ENCODE measurements around the gene AAGAB. TPM values are rescaled to one million over a fixed set of nuclear protein-coding genes. Genes with fewer than 3 reads are reported as not detected.

The AAGAB gene
- polyA plus RNA-seq, 1 donor from 2014 or later: 114 TPM

DNA sequence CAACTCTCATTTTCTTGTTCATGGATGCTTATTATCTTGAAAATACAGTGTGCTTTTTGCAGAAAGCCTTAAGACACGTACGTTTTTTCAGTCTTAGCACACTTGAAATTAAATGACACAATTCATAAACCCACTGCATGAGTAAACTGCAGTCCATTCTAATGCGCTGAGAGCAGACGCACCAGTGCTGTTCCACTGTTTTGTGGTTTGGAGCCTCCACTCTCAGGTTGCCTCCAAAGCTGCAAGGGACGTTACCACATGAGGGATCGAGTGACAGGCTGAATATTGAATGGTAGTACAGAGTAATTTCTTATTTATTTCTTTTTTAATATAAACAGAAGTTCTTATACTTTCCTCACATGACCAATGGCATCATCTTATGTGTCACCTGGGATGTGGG lies 12.4 kb upstream of the AAGAB start:
- Histone ChIP-seq H3K9ac (ENCODE audit: low read length) (no peak overlapping the region), H3F3A (ENCODE audit: insufficient read depth, low read length, poor library complexity, severe bottlenecking) (no peaks in the 10 kb centered on the region), H3K27me3 (ENCODE audit: insufficient read depth, low read depth, low read length) (no peaks in the 10 kb centered on the region), H3K36me3 (ENCODE audit: insufficient read depth, low read length) (no peaks in the 10 kb centered on the region), H3K9me3 (ENCODE audit: low read length) (no peaks in the 10 kb centered on the region), H2AFZ (ENCODE audit: low read depth, low read length) (no peak overlapping the region), H3K4me3 (ENCODE audit: low read length) (no peak overlapping the region), H3K9me2 (ENCODE audit: insufficient read depth, low read length) (no peaks in the 10 kb centered on the region), H3K4me2 (ENCODE audit: low read length) (no peak overlapping the region), H4K20me1 (ENCODE audit: insufficient read depth) (no peaks in the 10 kb centered on the region), H3K27ac (ENCODE audit: low read length) (no peak overlapping the region), H3K79me2 (replicated peaks; ENCODE audit: insufficient read depth, low read length) (no peaks in the 10 kb centered on the region)
- TF ChIP-seq EP300 (conservative IDR thresholded peaks at IDR 0.05; ENCODE audit: poor library complexity, severe bottlenecking) (no peak), TAF1 (IDR thresholded peaks at IDR 0.05; ENCODE audit: low read depth) (no peak), EZH2 (IDR thresholded peaks at IDR 0.05; ENCODE audit: borderline replicate concordance, insufficient read depth, low read length, poor library complexity, severe bottlenecking) (no peak), MXI1 (conservative IDR thresholded peaks at IDR 0.05; ENCODE audit: poor library complexity, severe bottlenecking) (no peak), RAD21 (conservative IDR thresholded peaks at IDR 0.05) (no peak), SMC3 (conservative IDR thresholded peaks at IDR 0.05; ENCODE audit: poor library complexity) (no peak), POLR2AphosphoS5 (IDR thresholded peaks at IDR 0.05) (no peak)
- TF ChIP-seq, protein P1, sequence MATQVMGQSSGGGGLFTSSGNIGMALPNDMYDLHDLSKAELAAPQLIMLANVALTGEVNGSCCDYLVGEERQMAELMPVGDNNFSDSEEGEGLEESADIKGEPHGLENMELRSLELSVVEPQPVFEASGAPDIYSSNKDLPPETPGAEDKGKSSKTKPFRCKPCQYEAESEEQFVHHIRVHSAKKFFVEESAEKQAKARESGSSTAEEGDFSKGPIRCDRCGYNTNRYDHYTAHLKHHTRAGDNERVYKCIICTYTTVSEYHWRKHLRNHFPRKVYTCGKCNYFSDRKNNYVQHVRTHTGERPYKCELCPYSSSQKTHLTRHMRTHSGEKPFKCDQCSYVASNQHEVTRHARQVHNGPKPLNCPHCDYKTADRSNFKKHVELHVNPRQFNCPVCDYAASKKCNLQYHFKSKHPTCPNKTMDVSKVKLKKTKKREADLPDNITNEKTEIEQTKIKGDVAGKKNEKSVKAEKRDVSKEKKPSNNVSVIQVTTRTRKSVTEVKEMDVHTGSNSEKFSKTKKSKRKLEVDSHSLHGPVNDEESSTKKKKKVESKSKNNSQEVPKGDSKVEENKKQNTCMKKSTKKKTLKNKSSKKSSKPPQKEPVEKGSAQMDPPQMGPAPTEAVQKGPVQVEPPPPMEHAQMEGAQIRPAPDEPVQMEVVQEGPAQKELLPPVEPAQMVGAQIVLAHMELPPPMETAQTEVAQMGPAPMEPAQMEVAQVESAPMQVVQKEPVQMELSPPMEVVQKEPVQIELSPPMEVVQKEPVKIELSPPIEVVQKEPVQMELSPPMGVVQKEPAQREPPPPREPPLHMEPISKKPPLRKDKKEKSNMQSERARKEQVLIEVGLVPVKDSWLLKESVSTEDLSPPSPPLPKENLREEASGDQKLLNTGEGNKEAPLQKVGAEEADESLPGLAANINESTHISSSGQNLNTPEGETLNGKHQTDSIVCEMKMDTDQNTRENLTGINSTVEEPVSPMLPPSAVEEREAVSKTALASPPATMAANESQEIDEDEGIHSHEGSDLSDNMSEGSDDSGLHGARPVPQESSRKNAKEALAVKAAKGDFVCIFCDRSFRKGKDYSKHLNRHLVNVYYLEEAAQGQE (IDR thresholded peaks at IDR 0.05; ENCODE audit: borderline replicate concordance): no peak
- TF ChIP-seq, protein P2, sequence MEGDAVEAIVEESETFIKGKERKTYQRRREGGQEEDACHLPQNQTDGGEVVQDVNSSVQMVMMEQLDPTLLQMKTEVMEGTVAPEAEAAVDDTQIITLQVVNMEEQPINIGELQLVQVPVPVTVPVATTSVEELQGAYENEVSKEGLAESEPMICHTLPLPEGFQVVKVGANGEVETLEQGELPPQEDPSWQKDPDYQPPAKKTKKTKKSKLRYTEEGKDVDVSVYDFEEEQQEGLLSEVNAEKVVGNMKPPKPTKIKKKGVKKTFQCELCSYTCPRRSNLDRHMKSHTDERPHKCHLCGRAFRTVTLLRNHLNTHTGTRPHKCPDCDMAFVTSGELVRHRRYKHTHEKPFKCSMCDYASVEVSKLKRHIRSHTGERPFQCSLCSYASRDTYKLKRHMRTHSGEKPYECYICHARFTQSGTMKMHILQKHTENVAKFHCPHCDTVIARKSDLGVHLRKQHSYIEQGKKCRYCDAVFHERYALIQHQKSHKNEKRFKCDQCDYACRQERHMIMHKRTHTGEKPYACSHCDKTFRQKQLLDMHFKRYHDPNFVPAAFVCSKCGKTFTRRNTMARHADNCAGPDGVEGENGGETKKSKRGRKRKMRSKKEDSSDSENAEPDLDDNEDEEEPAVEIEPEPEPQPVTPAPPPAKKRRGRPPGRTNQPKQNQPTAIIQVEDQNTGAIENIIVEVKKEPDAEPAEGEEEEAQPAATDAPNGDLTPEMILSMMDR (IDR thresholded peaks at IDR 0.05; ENCODE audit: poor library complexity, severe bottlenecking): no peak

DNA sequence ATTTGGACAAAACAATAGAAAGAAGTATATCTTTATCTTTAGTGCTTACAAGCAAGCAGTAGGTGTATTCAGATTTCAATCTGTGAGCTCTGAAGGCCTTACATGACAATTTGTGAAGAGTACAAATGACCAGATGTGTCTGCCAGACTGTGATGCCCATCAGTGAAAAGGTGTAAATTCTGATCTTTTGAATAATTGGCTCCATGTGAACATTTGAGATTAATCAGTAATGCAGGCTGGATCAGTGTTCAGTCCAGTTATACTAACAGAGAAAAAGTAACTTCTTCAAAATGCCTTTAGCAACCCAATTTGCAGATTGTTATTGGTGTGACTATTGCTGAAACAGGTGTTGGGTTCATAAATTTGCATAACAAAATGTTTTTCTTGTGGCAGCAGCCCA lies 5.3 kb upstream of the AAGAB start:
- H3K27me3 ChIP-seq (ENCODE audit: insufficient read depth, low read depth, low read length): no peaks in the 10 kb centered on the region
- H3K9me3 ChIP-seq (ENCODE audit: low read length): no peaks in the 10 kb centered on the region
- no peaks in the 10 kb centered on the region for H3F3A ChIP-seq (ENCODE audit: insufficient read depth, low read length, poor library complexity, severe bottlenecking)
- no peak overlapping the region for H2AFZ ChIP-seq (ENCODE audit: low read depth, low read length)
- TF ChIP-seq, protein P2 (IDR thresholded peaks at IDR 0.05; ENCODE audit: poor library complexity, severe bottlenecking): no peak
- TF ChIP-seq TAF1 (IDR thresholded peaks at IDR 0.05; ENCODE audit: low read depth) (no peak), EZH2 (IDR thresholded peaks at IDR 0.05; ENCODE audit: borderline replicate concordance, insufficient read depth, low read length, poor library complexity, severe bottlenecking) (no peak), SMC3 (conservative IDR thresholded peaks at IDR 0.05; ENCODE audit: poor library complexity) (no peak), RAD21 (conservative IDR thresholded peaks at IDR 0.05) (no peak), POLR2AphosphoS5 (IDR thresholded peaks at IDR 0.05) (no peak), EP300 (conservative IDR thresholded peaks at IDR 0.05; ENCODE audit: poor library complexity, severe bottlenecking) (no peak), MXI1 (conservative IDR thresholded peaks at IDR 0.05; ENCODE audit: poor library complexity, severe bottlenecking) (no peak)
- TF ChIP-seq, protein P1 (IDR thresholded peaks at IDR 0.05; ENCODE audit: borderline replicate concordance): no peak
- no peaks in the 10 kb centered on the region for H3K9me2 ChIP-seq (ENCODE audit: insufficient read depth, low read length)
- no peak overlapping the region for H3K9ac ChIP-seq (ENCODE audit: low read length)
- H4K20me1 ChIP-seq (ENCODE audit: insufficient read depth): no peaks in the 10 kb centered on the region
- H3K27ac ChIP-seq (ENCODE audit: low read length): no peak overlapping the region
- H3K4me2 ChIP-seq (ENCODE audit: low read length): no peak overlapping the region
- H3K4me3 ChIP-seq (ENCODE audit: low read length): no peak overlapping the region
- H3K79me2 ChIP-seq (replicated peaks; ENCODE audit: insufficient read depth, low read length): no peaks in the 10 kb centered on the region
- no peaks in the 10 kb centered on the region for H3K36me3 ChIP-seq (ENCODE audit: insufficient read depth, low read length)

All from neural cell (in vitro differentiated cells).